ENCODE results near the gene MAL. TPM values are rescaled to one million over a fixed set of nuclear protein-coding genes. Genes with fewer than 3 reads are reported as not detected.

Gene MAL
- total RNA-seq, 1 donor from 2014 or later, result not detected

GRCh38 chr2:94986392-94986963 lies 39.0 kb upstream of the MAL start:
- Histone ChIP-seq H3K79me2 (ENCODE audit: low read depth) (no peaks in the 10 kb centered on the region), H3K36me3 (no peaks in the 10 kb centered on the region), H3K4me2 (no peak overlapping the region), H3K27ac (no peak overlapping the region), H3K4me1 (no peaks in the 10 kb centered on the region), H2AFZ (replicated peaks) (no peak overlapping the region), H4K20me1 (ENCODE audit: low read depth) (no peaks in the 10 kb centered on the region), H3F3A (ENCODE audit: low read depth) (no peaks in the 10 kb centered on the region), H3K9me3 (ENCODE audit: low read depth) (peaks cover 14% of the 10 kb centered on the region), H3K4me3 (no peak overlapping the region), H3K27me3 (no peaks in the 10 kb centered on the region), H3K9ac (no peak overlapping the region)
- TF ChIP-seq CTCF (IDR thresholded peaks at IDR 0.05) (peak; percentile 35), EZH2phosphoT487 (IDR thresholded peaks at IDR 0.05) (no peak), EZH2 (IDR thresholded peaks at IDR 0.05) (no peak)
- H3K9me3 Mint-ChIP-seq, result no peaks in the 10 kb centered on the region
- no peak overlapping the region for H3K27ac Mint-ChIP-seq
- no peak overlapping the region for H3K4me3 Mint-ChIP-seq
- H3K4me1 Mint-ChIP-seq, result peaks cover 21% of the 10 kb centered on the region
- H3K27me3 Mint-ChIP-seq (ENCODE audit: insufficient read depth, low read depth), result peaks cover 6% of the 10 kb centered on the region
- H3K36me3 Mint-ChIP-seq, result no peaks in the 10 kb centered on the region
- DNase-seq (ENCODE audit: low spot score), result peak; percentile 25

GRCh38 chr2:94987074-94988020 lies 38.2 kb upstream of the MAL start:
- no peaks in the 10 kb centered on the region for H3K36me3 ChIP-seq
- no peaks in the 10 kb centered on the region for H3K27me3 ChIP-seq
- TF ChIP-seq CTCF (IDR thresholded peaks at IDR 0.05), result no peak
- no peak for TF ChIP-seq EZH2 (IDR thresholded peaks at IDR 0.05)
- TF ChIP-seq EZH2phosphoT487 (IDR thresholded peaks at IDR 0.05), result no peak
- peaks cover 14% of the 10 kb centered on the region for H3K9me3 ChIP-seq (ENCODE audit: low read depth)
- H3K79me2 ChIP-seq (ENCODE audit: low read depth), result no peaks in the 10 kb centered on the region
- no peak overlapping the region for H2AFZ ChIP-seq (replicated peaks)
- Mint-ChIP-seq H3K27me3 (ENCODE audit: insufficient read depth, low read depth) (peaks cover 3% of the 10 kb centered on the region), H3K27ac (no peak overlapping the region), H3K4me3 (no peak overlapping the region), H3K9me3 (no peaks in the 10 kb centered on the region), H3K36me3 (no peaks in the 10 kb centered on the region), H3K4me1 (peaks cover 21% of the 10 kb centered on the region)
- DNase-seq (ENCODE audit: low spot score), result no peak
- H3F3A ChIP-seq (ENCODE audit: low read depth), result no peaks in the 10 kb centered on the region
- no peak overlapping the region for H3K4me3 ChIP-seq
- H3K4me1 ChIP-seq, result no peaks in the 10 kb centered on the region
- H4K20me1 ChIP-seq (ENCODE audit: low read depth), result no peaks in the 10 kb centered on the region
- H3K27ac ChIP-seq, result no peak overlapping the region
- H3K4me2 ChIP-seq, result no peak overlapping the region
- H3K9ac ChIP-seq, result no peak overlapping the region

- Mint-ChIP-seq H3K9me3 (no peaks in the 10 kb centered on the region), H3K4me1 (peaks cover 38% of the 10 kb centered on the region), H3K4me3 (no peak overlapping the region), H3K36me3 (no peaks in the 10 kb centered on the region), H3K27ac (no peak overlapping the region), H3K27me3 (ENCODE audit: insufficient read depth, low read depth) (peaks cover 6% of the 10 kb centered on the region)
- Histone ChIP-seq H3K27me3 (no peaks in the 10 kb centered on the region), H3F3A (ENCODE audit: low read depth) (no peaks in the 10 kb centered on the region), H3K4me2 (no peak overlapping the region), H3K9ac (no peak overlapping the region), H2AFZ (replicated peaks) (no peak overlapping the region), H3K27ac (no peak overlapping the region), H4K20me1 (ENCODE audit: low read depth) (no peaks in the 10 kb centered on the region), H3K9me3 (ENCODE audit: low read depth) (peaks cover 10% of the 10 kb centered on the region), H3K4me3 (no peak overlapping the region), H3K4me1 (no peaks in the 10 kb centered on the region), H3K79me2 (ENCODE audit: low read depth) (no peaks in the 10 kb centered on the region), H3K36me3 (no peaks in the 10 kb centered on the region)
- no peak for TF ChIP-seq CTCF (IDR thresholded peaks at IDR 0.05)
- TF ChIP-seq EZH2phosphoT487 (IDR thresholded peaks at IDR 0.05), result no peak
- TF ChIP-seq EZH2 (IDR thresholded peaks at IDR 0.05), result no peak
- no peak for DNase-seq (ENCODE audit: low spot score)
These were observed 34.6 kb upstream of the MAL start for GRCh38 chr2:94990956-94991355.
